Thoracic aorta (tissue), 2 donors: ENCODE results near the gene FGGY. TPM values are rescaled to one million over a fixed set of nuclear protein-coding genes. Genes with fewer than 3 reads are reported as not detected.
"Not testable (repeated sequence)": the region's sequence is repeated elsewhere in the genome, so short reads cannot be mapped to it uniquely, and the experiment has no call there.

Source experiments
- ATAC-seq: fragments of 150-250 bp; one replicate; pipeline ENCODE4 v1.8.0; 2017; ENCODE audit warnings: low read depth; ENCODE audit not compliant: insufficient number of reproducible peaks, low FRiP score
- DNase-seq: peaks from one replicate; pipeline ENCODE4 v3.0.0-alpha.2; 2020; ENCODE audit warnings: low spot score
- H3K27ac ChIP-seq, 2 donors: fragments of 200-600 bp; sonication (generic); 1 replicate in 1 of 2; 2 replicates in 1 of 2; pipeline ENCODE4 v1.5.1; 2016; ENCODE audit warnings: mild to moderate bottlenecking in 2 of 2, moderate library complexity in 2 of 2
- H3K27me3 ChIP-seq: fragments of 200-600 bp; sonication (generic); replicated peaks from 2 replicates; pipeline ENCODE4 v1.6.0; 2016; ENCODE audit warnings: mild to moderate bottlenecking; ENCODE audit not compliant: insufficient read depth
- H3K36me3 ChIP-seq: fragments of 200-600 bp; sonication (generic); one replicate; pipeline ENCODE4 v1.5.1; 2016
- H3K4me1 ChIP-seq, 2 donors: fragments of 200-600 bp; sonication (generic); 1 replicate in 1 of 2; 2 replicates in 1 of 2; pipeline versions ENCODE4 v1.5.1 to v1.6.0; 2016; ENCODE audit warnings: low read depth in 2 of 2, mild to moderate bottlenecking in 1 of 2; ENCODE audit not compliant: control insufficient read depth in 1 of 2
- H3K4me3 ChIP-seq: fragments of 200-600 bp; sonication (generic); 2 replicates; pipeline ENCODE4 v1.5.1; 2016; ENCODE audit warnings: mild to moderate bottlenecking
- H3K9me3 ChIP-seq: fragments of 200-600 bp; sonication (generic); 2 replicates; pipeline ENCODE4 v1.5.1; 2016
- CTCF ChIP-seq: fragments of 200-600 bp; sonication (generic); IDR thresholded peaks from one replicate; pipeline ENCODE4 v1.5.1; 2019; ENCODE audit warnings: antibody characterized with exemption
- total RNA-seq, 2 donors: library from RNA; depleted of rRNA; stranded (reverse); fragments of >200 nt; gene quantifications; one replicate each; pipeline versions ENCODE4 v1.1.0 to v1.2.3, GENCODE V29; 2016

FGGY gene
- total RNA-seq, 2 donors from 2014 or later, result 6.5 to 9.9 TPM

GRCh38 chr1:59730302-59730701 is 433.4 kb downstream of the FGGY start:
- TF ChIP-seq CTCF, result no peak
- peak overlapping the region; percentile 66 to 86 for H3K27ac ChIP-seq
- H3K4me3 ChIP-seq, result no peak overlapping the region
- no peaks in the 10 kb centered on the region for H3K9me3 ChIP-seq
- H3K27me3 ChIP-seq, result no peaks in the 10 kb centered on the region
- DNase-seq, result no peak
- no peaks in the 10 kb centered on the region for H3K36me3 ChIP-seq
- ATAC-seq, result no peak
- peaks cover 25 to 44% of the 10 kb centered on the region in 2 donors for H3K4me1 ChIP-seq

- H3K36me3 ChIP-seq, result no peaks in the 10 kb centered on the region
- no peak for TF ChIP-seq CTCF
- H3K27ac ChIP-seq, result peak overlapping the region; percentile 66 to 86
- no peaks in the 10 kb centered on the region for H3K9me3 ChIP-seq
- no peaks in the 10 kb centered on the region for H3K27me3 ChIP-seq
- ATAC-seq, result peak; percentile 80
- no peak overlapping the region for H3K4me3 ChIP-seq
- peak; percentile 80 for DNase-seq
- H3K4me1 ChIP-seq, result peaks cover 25 to 44% of the 10 kb centered on the region in 2 donors
These were observed 434.0 kb downstream of the FGGY start for GRCh38 chr1:59730759-59731478.

DNA sequence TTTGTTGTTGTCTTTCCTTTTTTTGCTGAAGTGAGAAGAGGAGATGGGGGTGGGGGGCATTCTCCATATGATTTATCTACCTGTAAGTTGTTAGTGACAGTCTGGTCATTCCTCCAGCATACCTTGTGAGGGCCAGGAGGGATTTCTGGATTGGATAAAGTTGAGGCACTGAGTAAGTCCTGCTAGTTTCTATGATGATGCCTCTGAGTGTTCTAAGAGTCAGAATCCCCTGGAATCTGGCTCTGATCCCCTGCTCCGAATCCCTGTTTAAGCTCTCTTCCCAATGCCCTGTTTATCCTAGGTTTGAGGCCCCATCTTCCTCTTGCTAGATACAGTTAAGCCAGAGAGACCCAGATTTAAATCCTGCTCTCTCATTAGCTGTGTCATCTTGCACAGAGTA is 434.7 kb downstream of the FGGY start:
- Histone ChIP-seq H3K27ac (peak overlapping the region; percentile 66 to 86), H3K4me1 (peaks cover 25 to 44% of the 10 kb centered on the region in 2 donors), H3K27me3 (no peaks in the 10 kb centered on the region), H3K4me3 (no peak overlapping the region), H3K36me3 (no peaks in the 10 kb centered on the region), H3K9me3 (no peaks in the 10 kb centered on the region)
- ATAC-seq (no peak), DNase-seq (no peak)
- no peak for TF ChIP-seq CTCF

- DNase-seq, result no peak
- no peak for ATAC-seq
- TF ChIP-seq CTCF, result no peak
- Histone ChIP-seq H3K9me3 (no peaks in the 10 kb centered on the region), H3K27me3 (no peaks in the 10 kb centered on the region), H3K4me1 (peaks cover 25 to 44% of the 10 kb centered on the region in 2 donors), H3K27ac (peak overlapping the region; percentile 62 to 86), H3K4me3 (no peak overlapping the region), H3K36me3 (no peaks in the 10 kb centered on the region)
These were observed 435.5 kb downstream of the FGGY start for GRCh38 chr1:59732214-59732955.

GRCh38 chr1:59733443-59734141 is 436.7 kb downstream of the FGGY start:
- ATAC-seq (no peak), DNase-seq (no peak)
- no peaks in the 10 kb centered on the region for H3K36me3 ChIP-seq
- H3K9me3 ChIP-seq, result no peaks in the 10 kb centered on the region
- no peak for TF ChIP-seq CTCF
- no peak overlapping the region for H3K4me3 ChIP-seq
- H3K27ac ChIP-seq, result peak overlapping the region; percentile 62 to 70
- H3K4me1 ChIP-seq, result peaks cover 30 to 51% of the 10 kb centered on the region in 2 donors
- no peaks in the 10 kb centered on the region for H3K27me3 ChIP-seq

DNA sequence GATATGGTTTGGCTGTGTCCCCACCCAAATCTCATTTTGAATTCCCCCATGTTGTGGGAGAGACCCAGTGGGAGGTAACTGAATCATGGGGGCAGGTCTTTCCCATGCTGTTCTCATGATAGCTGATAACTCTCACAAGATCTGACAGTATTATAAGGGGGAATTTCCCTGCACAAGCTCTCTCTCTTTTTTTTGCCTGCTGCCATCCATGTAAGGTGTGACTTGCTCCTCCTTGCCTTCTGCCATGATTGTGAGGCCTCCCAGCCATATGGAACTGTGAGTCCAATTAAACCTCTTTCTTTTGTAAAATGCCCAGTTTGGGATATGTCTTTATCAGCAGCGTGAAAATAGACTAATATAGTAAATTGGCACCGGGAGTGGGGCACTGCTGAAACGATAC is 439.0 kb downstream of the FGGY start:
- not testable (repeated sequence) for H3K9me3 ChIP-seq, H3K27ac ChIP-seq, DNase-seq, H3K27me3 ChIP-seq, ATAC-seq, H3K4me3 ChIP-seq, H3K36me3 ChIP-seq
- peaks cover 26 to 44% of the 10 kb centered on the region in 2 donors for H3K4me1 ChIP-seq
